D721Med (cell line): ENCODE data around the gene LYRM9.
A peak's percentile ranks its signal among the peaks of the same experiment; 100 is the strongest.

ENCODE experiments used
- DNase-seq: peaks from one replicate; pipeline ENCODE4 v3.0.0; 2011; ENCODE audit warnings: low spot score; ENCODE audit not compliant: insufficient read length
- FAIRE-seq: peaks from 2 replicates; lab custom pipeline; 2011; peaks lifted over from hg19 to GRCh38; lab: Jason Lieb, UNC
- CTCF ChIP-seq: IDR thresholded peaks from 2 replicates; pipeline ENCODE4 v1.5.1; 2012; ENCODE audit warnings: mild to moderate bottlenecking, control low read depth; ENCODE audit not compliant: insufficient read depth; ENCODE audit errors: missing control alignments

LYRM9 gene

DNA sequence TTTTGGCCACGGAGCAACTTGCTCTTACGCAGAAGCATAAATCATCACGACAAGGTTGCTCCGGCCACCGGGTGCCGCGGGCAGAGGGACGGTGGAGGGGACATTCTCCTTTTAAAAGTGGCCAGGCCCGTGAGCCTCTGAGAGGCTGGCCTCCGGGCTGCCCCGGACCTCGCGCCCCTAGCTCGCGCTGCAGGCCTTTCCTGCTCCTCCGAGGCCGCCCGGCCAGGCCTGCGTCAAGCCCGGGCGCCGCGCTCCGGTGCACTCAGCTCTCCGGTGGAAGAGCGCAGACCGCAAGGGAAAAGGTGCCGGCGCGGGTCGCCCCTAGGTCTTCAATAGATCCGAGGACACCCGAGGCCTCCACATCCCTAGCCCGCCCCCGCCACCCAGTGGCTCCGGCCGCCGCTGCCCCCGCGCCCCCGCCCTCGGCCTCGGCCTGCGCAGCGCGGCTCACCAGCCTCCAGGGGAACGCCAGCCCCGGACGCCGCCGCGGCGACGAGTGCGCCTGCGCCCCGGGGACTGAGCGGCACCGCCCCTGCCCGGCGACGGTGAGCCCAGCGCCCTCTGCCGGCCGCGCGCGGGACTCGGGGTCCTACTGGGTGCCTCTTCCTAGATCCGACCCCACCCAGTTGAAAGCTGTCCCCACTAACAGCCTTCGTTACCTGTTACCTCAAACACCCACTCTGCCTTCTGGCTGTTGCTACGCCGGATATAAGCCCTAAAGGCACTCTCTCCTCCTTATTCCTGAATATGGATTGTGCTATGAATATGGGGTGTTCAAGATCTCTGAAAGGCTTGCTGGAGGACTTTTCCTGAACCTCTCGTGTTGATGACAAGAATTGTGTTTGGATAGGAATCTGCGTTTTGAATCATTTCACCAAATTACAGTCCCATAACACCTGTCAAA lies at the start of gene LYRM9:
Gene LYRM9 (minus strand): TSS at position 500 of the 904 bp plus-strand sequence. CDS start 10,671 bp downstream, outside the sequence.
- peak; percentile 86 for TF ChIP-seq CTCF
- DNase-seq: no peak
- FAIRE-seq: peak; percentile 29

DNA sequence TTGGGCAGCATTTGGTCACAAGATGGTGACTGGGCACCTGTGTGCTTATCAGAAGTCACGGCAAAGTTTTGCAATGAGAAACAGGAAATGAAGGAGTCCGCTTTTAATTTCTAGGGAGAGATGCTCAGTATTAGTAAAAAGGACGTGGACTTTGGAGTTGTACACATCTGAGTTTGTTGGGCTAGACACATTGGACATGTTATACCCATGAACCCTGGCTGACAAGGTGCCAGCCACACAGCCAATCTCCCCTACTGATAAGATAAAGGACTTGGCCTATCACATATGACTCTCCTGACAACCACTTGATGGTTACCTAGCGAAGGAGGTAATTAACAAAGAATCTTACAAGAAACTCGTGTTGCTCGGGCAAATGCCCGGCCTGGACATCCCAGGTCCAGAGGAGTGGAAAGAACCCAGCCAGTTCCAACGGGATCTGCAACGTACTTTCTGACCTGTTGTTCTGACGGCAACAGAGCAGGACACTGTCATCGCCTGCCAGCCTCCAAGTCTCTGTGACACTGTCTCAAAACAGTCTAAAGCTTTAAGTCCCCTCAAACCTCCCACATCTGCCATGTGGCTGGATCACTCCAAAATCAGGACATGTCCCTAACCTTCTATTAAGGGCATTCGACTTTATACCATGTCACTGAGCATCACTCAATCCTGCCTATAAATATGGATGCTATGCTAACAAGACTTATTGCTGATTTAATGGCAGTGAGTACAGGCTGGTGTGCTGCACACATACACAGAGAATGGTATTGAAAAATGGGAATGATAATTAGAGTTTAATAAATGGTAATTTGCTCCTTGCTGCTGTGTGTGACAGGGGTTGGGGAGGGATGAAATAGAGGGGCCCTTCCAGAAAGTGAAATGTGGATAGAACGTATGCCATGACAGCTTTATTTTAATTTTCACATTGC lies 47.6 kb upstream of the LYRM9 start:
- DNase-seq (no peak), FAIRE-seq (no peak)
- no peak for TF ChIP-seq CTCF

- no peak for FAIRE-seq
- DNase-seq: no peak
- TF ChIP-seq CTCF: no peak
These were observed 46.6 kb upstream of the LYRM9 start for GRCh38 chr17:27939474-27940465.

GRCh38 chr17:27938864-27939263 lies 45.7 kb upstream of the LYRM9 start:
- no peak for TF ChIP-seq CTCF
- DNase-seq (no peak), FAIRE-seq (no peak)

DNA sequence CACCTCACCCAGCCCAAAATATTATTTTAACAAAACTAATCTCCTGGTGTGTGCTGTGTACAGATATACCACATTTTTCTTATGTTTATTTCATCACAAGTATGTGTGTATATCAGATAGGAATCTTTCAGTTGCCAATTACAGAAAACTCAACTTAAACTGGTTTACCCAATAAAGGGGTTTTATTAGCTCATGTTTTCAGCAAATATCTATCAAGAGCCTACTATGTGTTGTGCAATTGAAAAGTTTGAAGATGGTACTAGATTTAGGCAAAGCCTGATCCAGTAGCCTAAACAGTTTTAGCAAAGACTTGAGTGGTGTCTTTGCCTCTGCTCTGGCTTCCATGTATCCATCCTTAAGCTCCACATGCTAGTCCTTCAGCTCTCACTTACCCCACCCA lies 45.1 kb upstream of the LYRM9 start:
- no peak for FAIRE-seq
- no peak for TF ChIP-seq CTCF
- DNase-seq: no peak

- FAIRE-seq (no peak), DNase-seq (no peak)
- no peak for TF ChIP-seq CTCF
These were observed 43.9 kb upstream of the LYRM9 start for GRCh38 chr17:27937025-27937546.
